ENCODE results near the gene PDE6B. TPM values are rescaled to one million over a fixed set of nuclear protein-coding genes. Genes with fewer than 3 reads are reported as not detected.

Gene PDE6B
- total RNA-seq, 6 donors from 2014 or later, result 4.2 to 28.3 (median 9.0) TPM

- Histone ChIP-seq H3K36me3 (no peaks in the 10 kb centered on the region), H3K9me3 (no peaks in the 10 kb centered on the region), H3K4me1 (no peaks in the 10 kb centered on the region), H3K4me3 (no peak overlapping the region), H3K27me3 (no peaks in the 10 kb centered on the region), H3K27ac (no peak overlapping the region)
- ATAC-seq (ENCODE audit: low FRiP score in 2 of 2) (no peak), DNase-seq (peak; percentile 13 to 67)
- 37 to 85% methylated on average over 3 to 12 of the region's 27 CpGs for WGBS, 2 donors
- TF ChIP-seq EP300 (IDR thresholded peaks at IDR 0.05), result no peak
- no peak for TF ChIP-seq POLR2A (IDR thresholded peaks at IDR 0.05)
- no peak for TF ChIP-seq POLR2AphosphoS5 (IDR thresholded peaks at IDR 0.05)
- TF ChIP-seq CTCF (IDR thresholded peaks at IDR 0.05), result no peak
These were observed 3.7 kb downstream of the PDE6B start for GRCh38 chr4:628821-629635.

- ATAC-seq (ENCODE audit: low FRiP score in 2 of 2) (no peak), DNase-seq (peak; percentile 12 to 39)
- H3K4me3 ChIP-seq, result no peak overlapping the region
- WGBS, 2 donors, result 86 to 89% methylated on average over 8 to 9 of the region's 9 CpGs
- no peaks in the 10 kb centered on the region for H3K9me3 ChIP-seq
- H3K27ac ChIP-seq, result no peak overlapping the region
- H3K27me3 ChIP-seq, result no peaks in the 10 kb centered on the region
- no peak for TF ChIP-seq EP300 (IDR thresholded peaks at IDR 0.05)
- no peak for TF ChIP-seq POLR2AphosphoS5 (IDR thresholded peaks at IDR 0.05)
- no peaks in the 10 kb centered on the region for H3K4me1 ChIP-seq
- no peaks in the 10 kb centered on the region for H3K36me3 ChIP-seq
These were observed 4.2 kb downstream of the PDE6B start for GRCh38 chr4:629636-629914.

GRCh38 chr4:629915-630641, 4.7 kb downstream of the PDE6B start:
- no peak for ATAC-seq (ENCODE audit: low FRiP score in 2 of 2)
- Histone ChIP-seq H3K36me3 (no peaks in the 10 kb centered on the region), H3K27me3 (no peaks in the 10 kb centered on the region), H3K9me3 (no peaks in the 10 kb centered on the region), H3K4me3 (no peak overlapping the region), H3K4me1 (no peaks in the 10 kb centered on the region), H3K27ac (no peak overlapping the region)
- TF ChIP-seq POLR2A (IDR thresholded peaks at IDR 0.05) (no peak), POLR2AphosphoS5 (IDR thresholded peaks at IDR 0.05) (no peak), CTCF (IDR thresholded peaks at IDR 0.05) (no peak), EP300 (IDR thresholded peaks at IDR 0.05) (no peak)
- peak in 1 of 2 donors; percentile 67 for DNase-seq
- WGBS, 2 donors, result 55 to 63% methylated on average over 20 of the region's 20 CpGs

GRCh38 chr4:630656-631055, 5.3 kb downstream of the PDE6B start:
- WGBS, 2 donors, result 72 to 77% methylated on average over 9 of the region's 9 CpGs
- H3K27me3 ChIP-seq, result no peaks in the 10 kb centered on the region
- no peak overlapping the region for H3K4me3 ChIP-seq
- no peak for ATAC-seq (ENCODE audit: low FRiP score in 2 of 2)
- no peaks in the 10 kb centered on the region for H3K4me1 ChIP-seq
- H3K36me3 ChIP-seq, result no peaks in the 10 kb centered on the region
- no peak for TF ChIP-seq POLR2A (IDR thresholded peaks at IDR 0.05)
- TF ChIP-seq POLR2AphosphoS5 (IDR thresholded peaks at IDR 0.05), result no peak
- no peak for TF ChIP-seq EP300 (IDR thresholded peaks at IDR 0.05)
- TF ChIP-seq CTCF (IDR thresholded peaks at IDR 0.05), result no peak
- no peak for DNase-seq
- H3K27ac ChIP-seq, result no peak overlapping the region
- no peaks in the 10 kb centered on the region for H3K9me3 ChIP-seq

- Histone ChIP-seq H3K4me1 (no peaks in the 10 kb centered on the region), H3K27ac (no peak overlapping the region), H3K36me3 (no peaks in the 10 kb centered on the region), H3K27me3 (no peaks in the 10 kb centered on the region), H3K4me3 (no peak overlapping the region), H3K9me3 (no peaks in the 10 kb centered on the region)
- DNase-seq (no peak), ATAC-seq (ENCODE audit: low FRiP score in 2 of 2) (no peak)
- 79 to 87% methylated on average over 11 to 16 of the region's 16 CpGs for WGBS, 2 donors
- TF ChIP-seq POLR2A (IDR thresholded peaks at IDR 0.05) (no peak), POLR2AphosphoS5 (IDR thresholded peaks at IDR 0.05) (no peak), CTCF (IDR thresholded peaks at IDR 0.05) (no peak), EP300 (IDR thresholded peaks at IDR 0.05) (no peak)
These were observed 6.9 kb downstream of the PDE6B start for GRCh38 chr4:632196-632790.

Measured in upper lobe of left lung (tissue), 6 donors.